Measurements from ENCODE around the gene CYYR1.

- TF ChIP-seq EZH2 (IDR thresholded peaks at IDR 0.05; ENCODE audit: insufficient read depth, poor library complexity, severe bottlenecking) (no peak), EZH2phosphoT487 (IDR thresholded peaks at IDR 0.05; ENCODE audit: insufficient read depth, low read depth) (no peak)
Observed at GRCh38 chr21:26581818-26582217, 8.7 kb upstream of the CYYR1 start.
